NCI-H2029 (cell line): Measurements from ENCODE around the gene IGSF9.

Experiments used
- DNase-seq: peaks from one replicate; lab custom pipeline; 2025; lab: John Stamatoyannopoulos, UW

IGSF9 gene

GRCh38 chr1:159897962-159898361 is 47.5 kb downstream of the IGSF9 start:
- DNase-seq: no peak

- DNase-seq: no peak
Measured at GRCh38 chr1:159896546-159896930, 48.9 kb downstream of the IGSF9 start.

GRCh38 chr1:159895836-159896545 is 49.4 kb downstream of the IGSF9 start:
- DNase-seq: no peak

GRCh38 chr1:159895286-159895685 is 50.1 kb downstream of the IGSF9 start:
- DNase-seq: no peak

GRCh38 chr1:159892944-159893343 is 52.5 kb downstream of the IGSF9 start:
- no peak for DNase-seq

GRCh38 chr1:159891275-159892157 is 53.9 kb downstream of the IGSF9 start:
- DNase-seq: peak; percentile 79

GRCh38 chr1:159890390-159890789 is 55.0 kb downstream of the IGSF9 start:
- no peak for DNase-seq

- no peak for DNase-seq
Measured at GRCh38 chr1:159889821-159890252, 55.6 kb downstream of the IGSF9 start.

GRCh38 chr1:159889202-159889601 is 56.2 kb downstream of the IGSF9 start:
- DNase-seq: no peak

- no peak for DNase-seq
Measured at GRCh38 chr1:159884296-159884695, 61.1 kb downstream of the IGSF9 start.

GRCh38 chr1:159883134-159883533 is 62.3 kb downstream of the IGSF9 start:
- DNase-seq: no peak

- DNase-seq: no peak
Measured at GRCh38 chr1:159882527-159882862, 62.9 kb downstream of the IGSF9 start.

- peak; percentile 94 for DNase-seq
Measured at GRCh38 chr1:159881622-159882526, 63.5 kb downstream of the IGSF9 start.

- DNase-seq: no peak
Measured at GRCh38 chr1:159880430-159880829, 65.0 kb downstream of the IGSF9 start.

GRCh38 chr1:159879977-159880376 is 65.4 kb downstream of the IGSF9 start:
- no peak for DNase-seq

- no peak for DNase-seq
Measured at GRCh38 chr1:159879136-159879535, 66.3 kb downstream of the IGSF9 start.

- DNase-seq: peak; percentile 30
Measured at GRCh38 chr1:159877695-159878444, 67.5 kb downstream of the IGSF9 start.
